Dermis microvascular lymphatic vessel endothelial cell (primary cell): ENCODE data around the gene KDM6A. TPM values are rescaled to one million over a fixed set of nuclear protein-coding genes. Genes with fewer than 3 reads are reported as not detected.

Experiments used
- total RNA-seq: library from RNA; depleted of rRNA; stranded (reverse); fragments of >200 nt; gene quantifications from 2 replicates; pipeline ENCODE4 v1.2.1, GENCODE V29; 2014

KDM6A gene
- total RNA-seq, 1 donor from 2014 or later = 18.9 TPM

Other genes starting within 250 kb of the KDM6A start
- not detected in 2 replicates for gene DUSP21, start 29.2 kb upstream of the KDM6A start, total RNA-seq